ENCODE data around the gene KLHL1. TPM values are rescaled to one million over a fixed set of nuclear protein-coding genes. Genes with fewer than 3 reads are reported as not detected.
A peak's percentile ranks its signal among the peaks of the same experiment; 100 is the strongest.

Gene KLHL1
- total RNA-seq, 1 experiment from 2014 or later: not detected

DNA sequence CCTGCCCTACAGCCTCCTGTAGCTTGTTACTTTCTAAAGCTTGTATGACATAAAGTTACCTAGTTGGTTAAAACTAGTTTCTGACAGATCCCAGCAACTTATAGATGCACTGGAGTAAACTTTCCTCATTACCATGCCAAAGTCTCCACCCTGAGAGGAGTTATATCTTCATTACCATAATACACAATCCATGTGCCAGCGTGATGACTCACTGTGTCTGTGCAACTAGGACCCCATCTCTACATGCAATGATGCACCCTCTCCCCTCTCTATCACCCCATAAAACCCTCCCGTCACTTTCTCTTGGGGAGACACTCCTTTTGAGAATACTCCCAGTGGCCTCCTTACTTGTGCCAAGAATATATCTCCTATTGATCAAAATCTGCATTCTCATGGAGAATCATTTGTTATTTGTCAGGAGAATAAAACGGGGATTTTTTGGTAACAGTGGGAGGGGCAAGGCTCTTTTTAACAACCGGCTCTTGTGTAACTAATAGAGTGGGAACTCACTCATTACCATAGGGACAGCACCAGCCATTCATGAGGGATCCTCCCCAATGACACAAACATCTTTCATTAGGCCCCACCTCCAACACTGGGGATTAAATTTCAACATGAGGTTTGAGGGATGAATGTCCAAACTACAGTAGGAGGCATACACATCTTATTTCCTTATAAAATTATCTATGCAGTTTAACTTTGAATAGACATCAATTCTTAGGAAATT is 235.8 kb downstream of the KLHL1 start:
- DNase-seq (ENCODE audit: low spot score): no peak

DNA sequence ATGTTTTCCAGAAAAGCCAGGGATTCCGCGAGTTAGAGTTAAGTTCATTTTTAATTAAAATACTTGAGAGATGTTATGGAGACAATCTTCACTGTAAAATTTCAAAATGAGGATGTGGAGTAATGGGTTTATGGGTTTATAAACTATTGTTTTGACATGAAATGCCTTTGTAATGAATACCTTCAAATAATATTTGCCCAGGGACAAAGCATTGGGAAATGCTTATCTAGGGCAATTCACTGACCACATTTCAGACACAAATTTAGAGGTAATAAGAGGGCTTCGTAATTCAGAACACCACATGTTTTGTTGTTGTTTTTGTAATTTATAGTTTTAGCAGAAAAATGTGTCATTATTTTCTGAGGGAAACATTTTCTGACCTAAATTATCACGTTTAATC is 241.7 kb downstream of the KLHL1 start:
- no peak for DNase-seq (ENCODE audit: low spot score)

DNA sequence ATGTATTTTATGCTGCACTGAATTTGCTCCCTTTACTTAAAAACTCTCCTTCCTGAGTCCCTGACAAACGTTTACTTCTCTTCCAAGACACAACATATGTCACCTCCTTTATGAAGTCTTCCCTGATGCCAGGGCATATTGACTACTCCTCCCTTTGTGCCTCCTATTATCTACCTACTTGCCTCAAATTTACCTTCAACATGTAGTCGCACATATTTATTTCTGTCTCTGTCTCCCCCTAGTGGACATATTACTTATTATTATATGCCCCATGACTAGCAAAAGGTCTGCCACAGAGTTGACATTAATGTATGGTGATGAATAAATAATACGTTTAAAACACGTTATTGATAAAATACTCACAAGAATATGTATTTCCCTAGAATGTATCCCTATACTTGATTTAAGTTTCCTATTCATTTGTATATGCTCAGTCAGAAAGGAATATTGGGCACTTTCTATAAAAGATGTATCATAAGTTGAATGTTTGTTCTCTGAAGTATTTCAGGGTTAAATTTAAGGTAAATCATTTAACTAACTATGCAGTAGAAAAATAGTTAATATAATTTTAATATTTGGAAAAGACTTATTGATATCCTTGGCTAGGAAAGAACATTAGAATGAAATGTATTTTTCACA is 250.9 kb downstream of the KLHL1 start:
- DNase-seq (ENCODE audit: low spot score): peak; percentile 35

DNA sequence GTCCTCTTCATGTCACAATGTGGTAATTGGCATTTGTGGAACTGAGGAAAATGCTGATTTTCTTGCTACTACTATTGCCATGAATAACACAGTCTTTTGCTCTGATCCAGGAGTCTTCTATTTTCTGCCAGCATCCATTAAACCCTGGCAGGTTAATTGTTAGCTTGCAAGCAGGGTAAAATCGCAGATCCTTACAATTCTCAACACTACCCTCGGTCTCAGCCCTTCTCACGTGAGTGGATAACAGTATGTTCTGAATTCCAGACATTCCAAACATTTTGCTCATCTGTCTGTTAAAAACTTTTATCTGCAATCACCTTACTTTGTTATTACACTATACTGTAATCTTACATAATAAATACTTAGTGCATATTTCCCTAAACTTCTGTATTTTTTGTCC is 251.9 kb downstream of the KLHL1 start:
- no peak for DNase-seq (ENCODE audit: low spot score)

DNA sequence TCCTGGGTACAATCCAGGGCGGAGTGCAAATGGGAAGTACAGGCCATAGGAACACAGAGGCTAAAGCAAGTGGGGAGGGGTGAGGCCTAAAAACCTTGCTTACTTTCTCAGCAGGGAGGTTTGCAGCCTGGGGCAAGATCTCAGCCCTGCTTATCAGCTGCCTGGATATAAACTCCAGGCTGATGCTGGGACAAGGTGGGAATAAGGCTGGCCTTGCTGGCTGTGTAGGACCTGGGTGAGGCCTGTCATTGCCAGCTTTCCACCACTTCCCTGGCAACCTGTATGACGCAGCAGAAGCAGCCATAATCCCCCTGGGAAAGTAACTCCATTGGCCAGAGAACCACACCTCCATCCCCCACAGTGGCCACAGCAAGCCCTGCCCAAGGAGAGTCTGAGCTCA is 279.7 kb downstream of the KLHL1 start:
- no peak for DNase-seq (ENCODE audit: low spot score)

DNA sequence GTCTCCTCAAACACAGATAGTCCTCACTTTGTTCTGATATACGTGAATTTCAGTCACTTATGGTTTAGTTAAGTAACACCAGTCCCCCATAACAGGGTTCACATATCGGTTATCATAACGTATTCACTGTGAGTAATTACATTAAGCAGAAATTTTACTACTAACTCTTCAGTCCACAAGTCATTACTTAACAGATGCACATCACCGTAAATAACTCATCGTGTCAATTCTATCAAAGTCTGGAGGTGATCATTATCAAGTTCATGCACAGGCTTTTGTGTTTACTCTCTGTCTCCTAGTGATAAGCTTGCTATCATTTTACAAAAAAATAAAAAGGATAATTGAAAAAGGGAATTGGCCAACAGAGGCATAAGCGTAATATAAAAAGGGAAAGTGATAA is 288.1 kb downstream of the KLHL1 start:
- no peak for DNase-seq (ENCODE audit: low spot score)

DNA sequence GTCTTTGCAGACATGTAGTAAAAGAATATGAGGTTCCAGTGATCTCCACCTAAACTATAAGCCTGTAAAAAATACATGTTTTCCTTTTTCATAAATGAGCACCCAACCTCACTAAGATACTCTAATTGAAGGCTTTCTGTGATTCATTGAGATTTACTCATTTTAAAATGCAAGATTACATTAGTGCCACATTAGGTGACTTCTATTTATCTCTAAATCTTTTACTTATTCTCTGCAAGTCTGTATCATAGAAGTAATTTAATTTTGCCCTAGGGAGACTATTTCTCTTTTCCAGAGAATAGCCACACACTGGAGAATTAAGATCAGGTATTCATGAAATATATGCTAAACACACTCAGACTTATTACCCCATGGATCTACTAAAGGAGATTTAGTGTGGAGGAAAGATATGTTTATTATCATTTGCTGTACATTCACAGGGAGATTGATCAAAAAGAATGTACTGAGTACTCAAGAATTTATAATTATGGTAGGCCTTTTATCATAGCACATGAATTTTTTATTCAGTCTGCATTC is 290.9 kb downstream of the KLHL1 start:
- DNase-seq (ENCODE audit: low spot score): no peak

DNA sequence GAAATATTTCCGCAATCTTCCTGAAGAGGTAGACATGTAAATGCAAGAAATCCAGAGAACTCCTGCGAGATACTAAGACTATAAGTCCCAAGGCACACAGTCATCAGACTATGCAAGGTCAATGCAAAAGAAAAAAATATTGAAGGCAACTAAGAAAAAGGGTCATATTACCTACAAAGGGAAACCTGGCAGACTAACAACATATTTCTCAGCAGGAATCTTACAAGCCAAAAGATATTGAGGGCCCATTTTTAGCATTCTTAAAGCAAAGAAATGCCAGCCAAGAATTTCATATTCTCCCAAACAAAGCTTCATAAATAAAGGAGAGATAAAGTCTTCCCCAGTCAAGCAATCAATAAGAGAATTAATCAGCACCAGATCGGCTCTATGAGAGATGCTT is 299.1 kb downstream of the KLHL1 start:
- DNase-seq (ENCODE audit: low spot score): no peak

DNA sequence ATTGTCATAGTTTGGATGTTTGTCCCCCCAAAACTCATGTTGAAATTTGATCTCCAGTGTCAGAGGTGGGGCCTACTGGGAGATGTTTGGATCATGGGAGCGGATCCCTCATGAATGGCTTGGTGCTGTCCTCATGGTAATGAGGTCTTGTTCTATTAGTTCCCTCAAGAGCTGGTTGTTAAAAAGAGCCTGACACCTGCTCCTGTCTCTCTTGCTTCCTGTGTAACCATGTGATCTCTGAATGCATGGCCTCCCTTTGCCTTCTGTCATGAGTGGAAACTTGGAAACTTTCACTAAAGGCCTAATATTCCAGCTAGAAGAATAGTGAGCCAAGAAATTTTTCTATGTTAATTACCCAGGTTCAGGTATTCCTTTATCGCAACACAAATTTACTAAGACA is 312.0 kb downstream of the KLHL1 start:
- DNase-seq (ENCODE audit: low spot score): no peak

DNA sequence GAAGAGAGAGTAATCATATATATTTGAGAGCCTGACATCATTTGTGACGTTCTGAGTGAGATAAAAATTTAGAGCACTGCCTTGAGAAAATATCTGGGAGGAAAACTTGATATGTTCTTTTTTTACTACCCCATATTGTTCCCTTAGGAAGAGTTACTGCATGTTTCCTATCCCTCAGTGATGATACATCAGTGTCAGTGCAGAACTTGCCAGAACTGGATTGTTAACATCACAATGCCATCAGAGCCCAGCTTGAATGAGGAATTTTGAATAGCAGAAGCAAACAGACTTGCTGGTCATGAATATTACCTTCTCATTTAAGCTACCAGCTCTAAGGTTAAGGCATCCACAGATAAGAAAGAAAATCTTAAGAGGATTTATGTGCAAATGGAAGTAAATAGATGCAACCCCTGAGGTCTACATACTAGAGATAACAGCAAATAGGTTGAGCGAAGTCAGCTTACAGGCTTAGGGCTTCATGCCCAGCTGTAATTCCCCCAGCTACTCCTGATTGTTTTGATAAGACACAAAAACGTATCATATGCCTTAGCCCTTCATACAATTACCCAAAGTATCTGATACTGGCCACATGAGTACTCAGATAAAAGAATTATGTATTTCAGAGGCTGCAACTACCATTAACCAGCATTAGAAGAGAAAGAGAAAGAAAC is 314.3 kb downstream of the KLHL1 start:
- DNase-seq (ENCODE audit: low spot score): no peak

DNA sequence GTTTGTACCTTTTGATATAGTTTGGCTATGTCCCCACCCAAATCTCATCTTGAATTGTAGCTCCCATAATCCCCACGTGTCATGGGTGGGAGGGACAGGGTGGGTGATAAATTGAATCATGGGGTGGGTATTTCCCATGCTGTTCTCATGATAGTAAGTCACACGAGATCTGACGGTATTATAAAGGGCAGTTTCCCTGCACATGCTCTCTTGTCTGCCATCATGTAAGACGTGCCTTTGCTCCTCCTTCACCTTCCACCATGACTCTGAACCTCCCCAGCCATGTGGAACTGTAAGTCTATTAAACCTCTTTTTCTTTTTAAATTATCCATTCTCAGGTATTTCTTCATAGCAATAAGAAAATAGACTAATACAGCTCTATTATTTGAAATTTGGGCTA is 331.3 kb downstream of the KLHL1 start:
- DNase-seq (ENCODE audit: low spot score): no peak

DNA sequence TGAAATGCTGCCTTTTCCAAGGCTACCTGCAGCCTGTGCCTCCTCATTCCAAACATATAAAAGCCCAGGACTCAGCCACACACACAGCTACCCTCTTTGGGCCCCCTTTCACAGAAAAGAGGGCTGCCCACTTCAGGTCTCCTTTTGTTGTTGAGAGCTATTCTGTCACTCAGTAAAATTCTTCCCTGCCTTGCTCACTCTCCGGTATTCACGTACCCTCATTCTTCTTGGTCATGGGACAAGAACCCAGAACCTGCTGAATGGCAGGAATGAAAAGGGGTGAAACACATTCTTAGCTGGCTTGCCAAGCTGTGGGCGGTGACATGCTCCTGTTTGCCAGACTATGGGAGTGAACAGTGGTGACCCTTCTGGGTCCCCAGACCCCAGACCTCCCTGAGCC is 338.6 kb downstream of the KLHL1 start:
- no peak for DNase-seq (ENCODE audit: low spot score)

DNA sequence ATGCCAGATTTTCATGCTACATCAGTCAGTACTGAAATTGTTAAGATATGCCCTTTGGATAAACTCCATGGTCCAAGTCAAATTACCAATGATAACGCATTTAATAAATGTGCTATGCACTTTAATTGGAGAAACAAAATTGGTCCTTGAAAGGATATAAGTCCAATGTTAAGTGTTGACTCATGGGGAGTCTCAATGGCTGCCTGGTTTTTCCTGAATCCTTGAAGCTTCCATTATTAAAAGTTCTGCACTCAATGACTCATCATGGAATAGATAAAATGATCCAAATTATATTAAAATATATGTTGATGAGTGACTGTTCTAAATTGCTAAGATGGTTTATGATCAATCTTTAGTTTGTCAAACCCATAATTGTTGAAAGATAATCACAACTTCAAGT is 346.7 kb downstream of the KLHL1 start:
- DNase-seq (ENCODE audit: low spot score): no peak

DNA sequence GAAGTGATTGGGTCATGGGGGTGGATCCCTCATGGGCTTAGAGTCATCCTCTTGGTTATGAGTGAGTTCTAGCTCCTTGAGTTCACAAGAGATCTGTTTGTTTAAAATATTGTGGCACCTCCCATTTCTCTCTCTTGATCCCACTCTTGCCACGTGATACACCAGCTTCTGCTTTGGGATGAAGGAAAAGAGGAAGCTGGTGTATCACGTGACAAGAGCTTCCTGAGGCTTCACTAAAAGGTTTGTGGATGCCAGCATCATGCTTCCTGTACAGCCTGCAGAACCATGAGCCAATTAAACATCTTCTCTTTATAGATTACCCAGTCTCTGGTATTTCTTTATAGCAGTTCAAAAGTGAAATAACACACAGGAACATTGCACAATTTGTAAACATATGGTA is 353.2 kb downstream of the KLHL1 start:
- no peak for DNase-seq (ENCODE audit: low spot score)

DNA sequence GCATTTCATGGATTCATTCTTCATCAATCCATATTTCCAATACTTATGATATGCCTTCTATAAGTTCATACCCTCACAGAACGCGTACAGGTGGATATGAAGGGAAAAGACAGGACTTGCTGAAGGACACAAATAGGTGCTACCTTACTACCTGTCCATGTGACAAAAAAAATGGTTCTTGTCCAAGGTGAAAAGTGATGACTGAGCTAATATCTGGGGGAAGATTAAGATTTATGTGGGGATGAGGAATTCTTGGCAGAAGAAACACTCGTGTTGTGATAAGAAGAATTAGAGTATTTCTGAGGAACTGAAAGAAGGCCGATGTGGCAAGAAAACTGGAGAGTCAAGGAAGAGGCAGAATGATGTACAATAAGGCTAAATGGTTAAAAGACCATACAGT is 357.0 kb downstream of the KLHL1 start:
- no peak for DNase-seq (ENCODE audit: low spot score)

DNA sequence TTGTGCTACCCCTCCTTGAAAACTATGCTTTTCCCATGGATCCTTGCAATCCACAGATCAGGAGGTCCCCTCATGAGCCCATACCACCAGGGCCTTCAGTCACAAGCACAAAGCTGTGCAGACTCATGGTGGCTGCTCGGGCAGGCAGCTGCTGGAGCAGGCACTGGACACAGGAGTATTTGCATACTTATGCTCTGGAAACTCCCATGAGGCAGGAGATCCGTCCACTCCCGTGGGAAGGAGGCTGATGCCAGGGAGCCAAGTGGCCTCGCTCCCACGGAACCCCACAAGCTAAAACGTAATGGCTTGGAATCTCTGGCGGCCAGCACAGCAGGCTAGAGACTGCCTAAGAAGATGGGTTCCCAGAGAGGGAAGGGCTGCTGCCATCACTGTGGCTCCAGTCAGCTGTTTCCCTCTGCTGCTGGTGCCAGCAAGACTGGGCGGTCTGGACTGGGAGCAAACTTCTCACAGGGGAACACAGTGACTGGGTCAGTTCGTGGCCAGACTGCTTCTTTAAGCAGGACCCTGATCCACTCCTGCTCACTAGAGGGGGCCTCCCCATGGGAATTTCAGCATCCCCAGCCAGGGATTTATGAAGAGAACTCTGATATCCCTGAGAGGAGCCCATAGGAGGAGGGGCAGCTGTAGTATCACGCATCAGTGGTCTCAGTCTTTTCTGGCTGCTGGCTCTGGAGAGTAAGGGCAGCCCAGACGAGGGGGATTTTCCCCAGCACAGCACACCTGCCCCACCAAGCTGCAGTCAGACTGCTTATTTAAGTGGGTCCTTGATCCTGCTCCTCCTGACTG is 370.9 kb downstream of the KLHL1 start:
- no peak for DNase-seq (ENCODE audit: low spot score)

DNA sequence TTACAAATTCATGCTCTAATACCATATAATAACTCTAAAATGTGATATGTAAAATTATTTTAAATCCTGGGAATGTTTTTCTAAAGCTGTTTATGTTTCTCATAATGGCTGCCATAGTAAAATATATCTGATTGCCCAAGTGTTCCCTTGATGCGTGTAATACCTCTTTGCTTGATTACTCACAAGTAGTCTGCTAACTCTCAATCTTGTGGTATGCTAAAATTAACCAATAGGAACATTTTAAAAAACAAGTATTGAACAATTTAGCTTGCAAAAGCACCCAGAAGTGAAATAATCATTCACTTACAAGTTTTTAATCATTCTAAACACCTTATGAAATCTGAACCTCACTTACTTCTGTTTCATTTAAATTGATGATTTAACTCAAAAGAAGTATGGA is 386.6 kb downstream of the KLHL1 start:
- DNase-seq (ENCODE audit: low spot score): no peak

DNA sequence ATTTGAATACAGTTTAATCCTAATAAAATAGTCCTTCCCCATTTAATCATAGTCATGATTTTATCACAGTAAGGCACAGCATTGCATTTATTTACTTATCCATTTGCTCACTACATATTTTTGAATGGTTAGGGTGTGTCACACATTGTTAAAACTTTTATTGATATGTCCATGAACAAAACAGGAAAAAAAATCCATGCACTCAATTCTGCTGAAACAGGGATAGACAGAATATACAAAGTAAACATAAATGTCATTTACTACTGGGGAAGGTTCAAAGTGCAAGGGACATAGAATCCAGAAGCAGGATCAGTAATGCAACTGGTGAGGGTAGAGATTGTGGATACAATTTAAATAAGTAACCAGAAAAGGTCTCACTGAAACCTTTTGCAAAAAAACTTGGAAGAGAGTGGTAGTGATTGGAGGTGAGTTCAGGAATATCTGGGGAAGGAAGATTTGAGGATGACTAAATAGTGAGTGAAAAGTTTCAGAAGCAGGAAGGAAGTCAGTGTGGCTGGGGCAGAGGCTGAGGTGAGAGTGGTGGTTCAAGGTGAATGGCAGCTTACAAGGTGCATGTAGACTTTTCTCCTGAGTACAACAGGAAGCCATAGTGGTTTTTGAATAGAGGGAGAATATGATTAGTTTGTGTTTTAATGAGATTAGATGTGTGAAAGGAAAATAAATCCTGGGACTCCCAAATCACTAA is 387.8 kb downstream of the KLHL1 start:
- DNase-seq (ENCODE audit: low spot score): no peak

DNA sequence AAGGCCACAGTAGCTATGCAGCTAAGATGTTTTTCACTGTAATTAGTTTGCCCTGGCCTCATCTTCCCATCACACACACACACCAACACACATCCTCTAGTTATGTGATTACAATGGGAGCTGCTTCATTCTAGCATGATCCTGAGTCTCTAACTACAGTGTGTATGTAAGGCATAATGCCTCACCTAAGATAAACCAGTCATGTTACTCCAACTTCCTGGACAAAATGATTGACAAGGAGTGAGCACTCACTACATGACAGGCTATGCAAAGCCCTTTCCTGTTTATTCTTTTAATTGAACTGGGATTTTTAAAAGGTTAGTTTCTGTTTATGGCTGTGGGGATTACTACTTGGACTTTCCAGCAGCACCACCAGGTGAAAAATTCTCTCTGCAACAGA is 401.4 kb downstream of the KLHL1 start:
- DNase-seq (ENCODE audit: low spot score): no peak

DNA sequence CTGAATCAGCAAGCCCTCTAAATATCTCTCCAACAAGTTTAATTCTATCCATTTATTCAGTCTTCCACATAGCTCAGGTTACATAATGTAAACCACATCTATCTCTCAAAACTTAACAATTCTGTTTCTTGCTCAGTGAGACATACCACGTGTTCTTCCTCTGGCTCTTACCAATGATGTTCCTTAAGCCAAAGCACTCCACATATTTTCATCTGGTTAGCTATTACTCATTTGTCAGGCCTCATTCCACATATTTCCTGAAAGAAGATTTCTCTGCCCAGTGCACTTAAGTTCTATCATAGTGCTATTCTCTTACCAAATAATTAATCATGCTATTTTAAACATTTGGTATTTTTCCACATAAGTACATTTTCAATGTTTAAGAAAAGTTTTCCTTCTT is 403.9 kb downstream of the KLHL1 start:
- DNase-seq (ENCODE audit: low spot score): peak; percentile 36

DNA sequence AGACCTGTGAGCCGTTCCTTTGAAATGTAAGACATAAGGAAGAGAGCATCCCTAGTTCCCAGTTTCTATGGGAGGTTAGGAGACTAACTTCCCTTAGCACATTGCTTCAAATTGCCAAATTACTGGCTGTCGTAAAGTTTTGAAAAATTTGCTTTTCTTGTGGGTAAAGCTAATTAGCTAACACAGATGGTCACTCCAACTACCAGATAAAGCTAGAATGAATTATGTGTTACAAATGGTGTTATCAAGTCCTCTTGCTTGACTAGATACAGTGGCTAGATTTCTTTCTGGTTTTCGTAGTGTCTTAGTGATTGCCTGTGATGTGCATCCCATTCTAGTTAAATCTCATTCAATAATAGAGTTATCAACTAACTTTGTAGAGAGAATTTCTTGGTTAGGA is 417.3 kb downstream of the KLHL1 start:
- no peak for DNase-seq (ENCODE audit: low spot score)

Measured in H4 (cell line).